K562 (cell line): ENCODE results near the gene ESPL1. TPM values are rescaled to one million over a fixed set of nuclear protein-coding genes. Genes with fewer than 3 reads are reported as not detected.

Source experiments
- HNRNPH1 ChIP-seq: fragments of 200-400 bp; formaldehyde crosslinking; optimal IDR thresholded peaks from 2 replicates; pipeline ENCODE3; 2017; ENCODE audit warnings: low read depth, mild to moderate bottlenecking, low read length, moderate library complexity
- HNRNPK ChIP-seq: fragments of 200-400 bp; formaldehyde crosslinking; IDR thresholded peaks from one replicate; pipeline ENCODE4 v1.6.1; 2018; ENCODE audit warnings: mild to moderate bottlenecking, low read depth, low read length; ENCODE audit not compliant: poor library complexity, severe bottlenecking
- NCOA2 ChIP-seq, 2 experiments: fragments of 450-650 bp; IDR thresholded peaks; 2 replicates each; pipeline ENCODE4 v1.6.1; 2018; ENCODE audit warnings: mild to moderate bottlenecking in 2 of 2, moderate library complexity in 1 of 2; ENCODE audit not compliant: partially characterized antibody in 2 of 2
- NR1H2 ChIP-seq: sonication (generic); formaldehyde crosslinking; IDR thresholded peaks from 2 replicates; pipeline ENCODE4 v1.4.0; 2020; ENCODE audit warnings: mild to moderate bottlenecking, missing genetic modification reagents
- RBM14 ChIP-seq: fragments of 200-400 bp; formaldehyde crosslinking; IDR thresholded peaks from 2 replicates; pipeline ENCODE4 v1.6.1; 2018; ENCODE audit warnings: low read depth, mild to moderate bottlenecking, low read length, moderate library complexity, borderline replicate concordance; ENCODE audit not compliant: insufficient read depth
- SP2 ChIP-seq: IDR thresholded peaks from 2 replicates; pipeline ENCODE4 v1.6.1; 2011; ENCODE audit warnings: mild to moderate bottlenecking, low read depth, low read length, moderate library complexity; ENCODE audit not compliant: poor library complexity, severe bottlenecking; ENCODE audit errors: extremely low read depth
- ZBTB8A ChIP-seq: fragments of 450-650 bp; IDR thresholded peaks from 2 replicates; pipeline ENCODE4 v1.6.1; 2018; ENCODE audit warnings: mild to moderate bottlenecking, moderate library complexity; ENCODE audit not compliant: partially characterized antibody
- ZKSCAN3 ChIP-seq: fragments of 250-450 bp; sonication (Bioruptor Pico); IDR thresholded peaks from 2 replicates; pipeline ENCODE4 v1.4.0; 2020
- ZNF699 ChIP-seq: fragments of 250-450 bp; sonication (Bioruptor Pico); IDR thresholded peaks from 2 replicates; pipeline ENCODE4 v1.8.0; 2021; ENCODE audit warnings: mild to moderate bottlenecking, moderate library complexity; ENCODE audit not compliant: insufficient replicate concordance
- polyA plus RNA-seq, 8 experiments: library from polyadenylated mRNA; depleted of rRNA in 4 of 8; stranded (reverse) in 5 of 8; unstranded in 3 of 8; fragments of >200 nt; fragmentation: Nextera tagmentation in 2 of 8; fragmentation: Illumina TruSeq in 1 of 8; extraction: Ambion mirVana in 2 of 8; extraction: Trizol in 1 of 8; gene quantifications; 2 replicates each; pipeline versions ENCODE4 v1.2.1 to v1.2.3, GENCODE V29; 2011 to 2014; ENCODE audit warnings: inconsistent platforms in 1 of 8, missing spikeins in 1 of 8
- total RNA-seq, 7 experiments: library from RNA; depleted of rRNA in 6 of 7; stranded (reverse); fragments of >200 nt in 6 of 7; fragmentation: Illumina TruSeq in 2 of 7; extraction: Trizol in 2 of 7; gene quantifications; 2 replicates each; pipeline versions ENCODE4 v1.2.1 to v1.2.3, GENCODE V29; 2011 to 2021; ENCODE audit warnings: low replicate concordance in 1 of 7
- TF ChIP-seq, protein P1 (sequence below): sonication (generic); formaldehyde crosslinking; IDR thresholded peaks from 2 replicates; pipeline ENCODE4 v1.8.0; 2022; ENCODE audit warnings: mild to moderate bottlenecking, low read depth, missing genetic modification reagents
- TF ChIP-seq, protein P2 (sequence below): fragments of 450-650 bp; IDR thresholded peaks from 2 replicates; pipeline ENCODE4 v1.6.1; 2016; ENCODE audit warnings: mild to moderate bottlenecking, moderate library complexity
- TF ChIP-seq, protein P3 (sequence below): fragments of 450-650 bp; conservative IDR thresholded peaks from 2 replicates; pipeline ENCODE4 v1.6.1; 2016; ENCODE audit warnings: missing genetic modification characterization, low read depth, mild to moderate bottlenecking, missing compliant biosample characterization, moderate library complexity

Gene ESPL1
- total and polyA plus RNA-seq, 9 of the 15 experiments (the other 6 are each of a cell fraction or from before 2014, with no cell fraction given) = 1.2 to 55.0 (median 18.7) TPM

DNA sequence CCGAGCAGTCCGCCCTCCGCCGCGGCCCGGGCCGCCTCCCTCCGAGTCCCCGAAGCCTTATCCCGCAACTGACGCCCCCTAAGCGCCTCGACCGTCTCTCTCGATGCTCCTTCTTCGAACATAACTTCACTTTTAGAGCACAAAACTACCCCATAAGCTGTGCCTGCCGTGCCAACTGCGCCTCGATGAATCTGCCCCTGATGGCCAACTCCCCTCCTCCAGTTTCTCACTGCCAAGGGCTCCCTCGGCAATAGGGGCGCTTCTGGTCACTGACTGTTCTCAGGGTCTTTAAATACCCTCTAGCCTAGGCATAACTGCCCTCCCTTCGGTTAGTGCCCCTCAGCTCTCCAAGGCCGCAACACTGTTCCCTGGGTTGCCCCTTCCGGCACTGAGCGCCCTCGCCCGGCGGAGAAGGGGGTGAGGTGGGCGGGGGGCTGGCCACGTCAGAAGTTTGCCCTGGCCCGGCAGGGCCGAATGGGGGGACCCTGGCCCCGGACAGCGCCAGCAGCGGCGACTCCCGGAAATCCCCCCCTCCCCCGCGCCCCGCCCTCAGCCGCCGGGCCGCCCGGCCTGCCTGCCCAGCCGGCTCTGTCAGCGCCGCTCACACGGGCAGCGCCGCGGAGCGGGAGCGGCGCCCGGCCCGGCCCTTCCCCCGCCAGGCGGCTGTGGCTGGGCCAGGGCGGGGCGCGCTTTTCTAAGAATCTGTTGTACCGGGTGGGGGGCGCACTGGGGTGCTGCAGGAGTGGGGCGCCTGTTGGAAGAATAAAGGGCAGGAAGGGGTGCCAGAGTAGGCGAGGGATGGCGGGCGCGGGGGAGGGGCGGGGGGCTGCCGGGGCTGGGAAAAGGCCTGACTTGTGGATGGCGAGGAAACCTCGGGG is 46.7 kb upstream of the ESPL1 start (continued):
- TF ChIP-seq ZNF699 = no peak
- TF ChIP-seq RBM14 = no peak
- TF ChIP-seq, protein P1, sequence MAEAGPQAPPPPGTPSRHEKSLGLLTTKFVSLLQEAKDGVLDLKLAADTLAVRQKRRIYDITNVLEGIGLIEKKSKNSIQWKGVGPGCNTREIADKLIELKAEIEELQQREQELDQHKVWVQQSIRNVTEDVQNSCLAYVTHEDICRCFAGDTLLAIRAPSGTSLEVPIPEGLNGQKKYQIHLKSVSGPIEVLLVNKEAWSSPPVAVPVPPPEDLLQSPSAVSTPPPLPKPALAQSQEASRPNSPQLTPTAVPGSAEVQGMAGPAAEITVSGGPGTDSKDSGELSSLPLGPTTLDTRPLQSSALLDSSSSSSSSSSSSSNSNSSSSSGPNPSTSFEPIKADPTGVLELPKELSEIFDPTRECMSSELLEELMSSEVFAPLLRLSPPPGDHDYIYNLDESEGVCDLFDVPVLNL = no peak
- TF ChIP-seq NR1H2 (CRISPR knock-in tag) = 0 out of 2 replicates have a peak, but pooled peaks have one; percentile 24
- TF ChIP-seq, protein P2, sequence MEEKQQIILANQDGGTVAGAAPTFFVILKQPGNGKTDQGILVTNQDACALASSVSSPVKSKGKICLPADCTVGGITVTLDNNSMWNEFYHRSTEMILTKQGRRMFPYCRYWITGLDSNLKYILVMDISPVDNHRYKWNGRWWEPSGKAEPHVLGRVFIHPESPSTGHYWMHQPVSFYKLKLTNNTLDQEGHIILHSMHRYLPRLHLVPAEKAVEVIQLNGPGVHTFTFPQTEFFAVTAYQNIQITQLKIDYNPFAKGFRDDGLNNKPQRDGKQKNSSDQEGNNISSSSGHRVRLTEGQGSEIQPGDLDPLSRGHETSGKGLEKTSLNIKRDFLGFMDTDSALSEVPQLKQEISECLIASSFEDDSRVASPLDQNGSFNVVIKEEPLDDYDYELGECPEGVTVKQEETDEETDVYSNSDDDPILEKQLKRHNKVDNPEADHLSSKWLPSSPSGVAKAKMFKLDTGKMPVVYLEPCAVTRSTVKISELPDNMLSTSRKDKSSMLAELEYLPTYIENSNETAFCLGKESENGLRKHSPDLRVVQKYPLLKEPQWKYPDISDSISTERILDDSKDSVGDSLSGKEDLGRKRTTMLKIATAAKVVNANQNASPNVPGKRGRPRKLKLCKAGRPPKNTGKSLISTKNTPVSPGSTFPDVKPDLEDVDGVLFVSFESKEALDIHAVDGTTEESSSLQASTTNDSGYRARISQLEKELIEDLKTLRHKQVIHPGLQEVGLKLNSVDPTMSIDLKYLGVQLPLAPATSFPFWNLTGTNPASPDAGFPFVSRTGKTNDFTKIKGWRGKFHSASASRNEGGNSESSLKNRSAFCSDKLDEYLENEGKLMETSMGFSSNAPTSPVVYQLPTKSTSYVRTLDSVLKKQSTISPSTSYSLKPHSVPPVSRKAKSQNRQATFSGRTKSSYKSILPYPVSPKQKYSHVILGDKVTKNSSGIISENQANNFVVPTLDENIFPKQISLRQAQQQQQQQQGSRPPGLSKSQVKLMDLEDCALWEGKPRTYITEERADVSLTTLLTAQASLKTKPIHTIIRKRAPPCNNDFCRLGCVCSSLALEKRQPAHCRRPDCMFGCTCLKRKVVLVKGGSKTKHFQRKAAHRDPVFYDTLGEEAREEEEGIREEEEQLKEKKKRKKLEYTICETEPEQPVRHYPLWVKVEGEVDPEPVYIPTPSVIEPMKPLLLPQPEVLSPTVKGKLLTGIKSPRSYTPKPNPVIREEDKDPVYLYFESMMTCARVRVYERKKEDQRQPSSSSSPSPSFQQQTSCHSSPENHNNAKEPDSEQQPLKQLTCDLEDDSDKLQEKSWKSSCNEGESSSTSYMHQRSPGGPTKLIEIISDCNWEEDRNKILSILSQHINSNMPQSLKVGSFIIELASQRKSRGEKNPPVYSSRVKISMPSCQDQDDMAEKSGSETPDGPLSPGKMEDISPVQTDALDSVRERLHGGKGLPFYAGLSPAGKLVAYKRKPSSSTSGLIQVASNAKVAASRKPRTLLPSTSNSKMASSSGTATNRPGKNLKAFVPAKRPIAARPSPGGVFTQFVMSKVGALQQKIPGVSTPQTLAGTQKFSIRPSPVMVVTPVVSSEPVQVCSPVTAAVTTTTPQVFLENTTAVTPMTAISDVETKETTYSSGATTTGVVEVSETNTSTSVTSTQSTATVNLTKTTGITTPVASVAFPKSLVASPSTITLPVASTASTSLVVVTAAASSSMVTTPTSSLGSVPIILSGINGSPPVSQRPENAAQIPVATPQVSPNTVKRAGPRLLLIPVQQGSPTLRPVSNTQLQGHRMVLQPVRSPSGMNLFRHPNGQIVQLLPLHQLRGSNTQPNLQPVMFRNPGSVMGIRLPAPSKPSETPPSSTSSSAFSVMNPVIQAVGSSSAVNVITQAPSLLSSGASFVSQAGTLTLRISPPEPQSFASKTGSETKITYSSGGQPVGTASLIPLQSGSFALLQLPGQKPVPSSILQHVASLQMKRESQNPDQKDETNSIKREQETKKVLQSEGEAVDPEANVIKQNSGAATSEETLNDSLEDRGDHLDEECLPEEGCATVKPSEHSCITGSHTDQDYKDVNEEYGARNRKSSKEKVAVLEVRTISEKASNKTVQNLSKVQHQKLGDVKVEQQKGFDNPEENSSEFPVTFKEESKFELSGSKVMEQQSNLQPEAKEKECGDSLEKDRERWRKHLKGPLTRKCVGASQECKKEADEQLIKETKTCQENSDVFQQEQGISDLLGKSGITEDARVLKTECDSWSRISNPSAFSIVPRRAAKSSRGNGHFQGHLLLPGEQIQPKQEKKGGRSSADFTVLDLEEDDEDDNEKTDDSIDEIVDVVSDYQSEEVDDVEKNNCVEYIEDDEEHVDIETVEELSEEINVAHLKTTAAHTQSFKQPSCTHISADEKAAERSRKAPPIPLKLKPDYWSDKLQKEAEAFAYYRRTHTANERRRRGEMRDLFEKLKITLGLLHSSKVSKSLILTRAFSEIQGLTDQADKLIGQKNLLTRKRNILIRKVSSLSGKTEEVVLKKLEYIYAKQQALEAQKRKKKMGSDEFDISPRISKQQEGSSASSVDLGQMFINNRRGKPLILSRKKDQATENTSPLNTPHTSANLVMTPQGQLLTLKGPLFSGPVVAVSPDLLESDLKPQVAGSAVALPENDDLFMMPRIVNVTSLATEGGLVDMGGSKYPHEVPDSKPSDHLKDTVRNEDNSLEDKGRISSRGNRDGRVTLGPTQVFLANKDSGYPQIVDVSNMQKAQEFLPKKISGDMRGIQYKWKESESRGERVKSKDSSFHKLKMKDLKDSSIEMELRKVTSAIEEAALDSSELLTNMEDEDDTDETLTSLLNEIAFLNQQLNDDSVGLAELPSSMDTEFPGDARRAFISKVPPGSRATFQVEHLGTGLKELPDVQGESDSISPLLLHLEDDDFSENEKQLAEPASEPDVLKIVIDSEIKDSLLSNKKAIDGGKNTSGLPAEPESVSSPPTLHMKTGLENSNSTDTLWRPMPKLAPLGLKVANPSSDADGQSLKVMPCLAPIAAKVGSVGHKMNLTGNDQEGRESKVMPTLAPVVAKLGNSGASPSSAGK = no peak
- no peak for TF ChIP-seq HNRNPH1
- no peak for TF ChIP-seq SP2
- no peak for TF ChIP-seq ZBTB8A
- no peak for TF ChIP-seq NCOA2 (IDR thresholded peaks at IDR 0.05; ENCODE audit: partially characterized antibody in 2 of 2)
- no peak for TF ChIP-seq ZKSCAN3
- TF ChIP-seq, protein P3, sequence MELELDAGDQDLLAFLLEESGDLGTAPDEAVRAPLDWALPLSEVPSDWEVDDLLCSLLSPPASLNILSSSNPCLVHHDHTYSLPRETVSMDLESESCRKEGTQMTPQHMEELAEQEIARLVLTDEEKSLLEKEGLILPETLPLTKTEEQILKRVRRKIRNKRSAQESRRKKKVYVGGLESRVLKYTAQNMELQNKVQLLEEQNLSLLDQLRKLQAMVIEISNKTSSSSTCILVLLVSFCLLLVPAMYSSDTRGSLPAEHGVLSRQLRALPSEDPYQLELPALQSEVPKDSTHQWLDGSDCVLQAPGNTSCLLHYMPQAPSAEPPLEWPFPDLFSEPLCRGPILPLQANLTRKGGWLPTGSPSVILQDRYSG (tag) = no peak
- TF ChIP-seq HNRNPK = no peak
